ENCODE measurements around the gene GOT1.

GRCh38 chr10:99438890-99439289, 8.5 kb upstream of the GOT1 start:
- TF ChIP-seq CTCF (IDR thresholded peaks at IDR 0.05 in 2 of 3, conservative IDR thresholded peaks at IDR 0.05 in 1 of 3; ENCODE audit: control insufficient read depth in 2 of 3, extremely low read depth in 1 of 3, insufficient read depth in 1 of 3, low read depth in 3 of 3, low read length in 3 of 3) = no peak
- no peak for TF ChIP-seq RCOR1 (conservative IDR thresholded peaks at IDR 0.05; ENCODE audit: low read depth, low read length)
- no peak for TF ChIP-seq POLR2A (IDR thresholded peaks at IDR 0.05; ENCODE audit: low read depth, low read length)
- no peak for TF ChIP-seq SPI1 (IDR thresholded peaks at IDR 0.05; ENCODE audit: borderline replicate concordance, insufficient read depth, low read depth, low read length)
- no peak for TF ChIP-seq JUND (IDR thresholded peaks at IDR 0.05; ENCODE audit: low read depth, low read length)
- no peak for TF ChIP-seq POLR2AphosphoS5 (IDR thresholded peaks at IDR 0.05; ENCODE audit: low read length)
- TF ChIP-seq ATF7 (IDR thresholded peaks at IDR 0.05; ENCODE audit: low read depth) = no peak
- TF ChIP-seq RAD51 (IDR thresholded peaks at IDR 0.05) = no peak

All from GM12878 (cell line).